HEK293 (cell line): ENCODE data around the gene PACS2.
"Not testable (repeated sequence)": the region's sequence is repeated elsewhere in the genome, so short reads cannot be mapped to it uniquely, and the experiment has no call there.

ENCODE experiments used
- CTCF ChIA-PET: fragments of 350-600 bp; formaldehyde crosslinking; extraction: SDS; loops from one replicate; lab custom pipeline; 2021; ENCODE audit warnings: antibody characterized with exemption; lab: Yijun Ruan, JAX
- POLR2A ChIA-PET: fragments of 300-600 bp; formaldehyde crosslinking; extraction: SDS; loops from one replicate; lab custom pipeline; 2020; ENCODE audit warnings: antibody characterized with exemption, inconsistent platforms; lab: Yijun Ruan, JAX
- H3K27ac ChIP-seq: fragments of 200-500 bp; sonication (Bioruptor generic); 2 replicates; pipeline ENCODE4 v1.5.1; 2014; ENCODE audit warnings: low read depth, low read length, control low read depth, inconsistent platforms; ENCODE audit errors: extremely low read depth
- H3K36me3 ChIP-seq, 2 experiments: fragments of 200-500 bp in 1 of 2; sonication (Bioruptor generic) in 1 of 2; 1 replicate in 1 of 2; 2 replicates in 1 of 2; pipeline ENCODE4 v1.5.1; 2014 to 2017; ENCODE audit warnings: inconsistent platforms in 2 of 2, low read length in 2 of 2; ENCODE audit not compliant: control insufficient read depth in 2 of 2, insufficient read depth in 1 of 2
- H3K4me1 ChIP-seq: fragments of 200-500 bp; sonication (Bioruptor generic); 2 replicates; pipeline ENCODE4 v1.5.1; 2014; ENCODE audit warnings: mild to moderate bottlenecking, low read length, inconsistent platforms; ENCODE audit not compliant: control insufficient read depth, insufficient read depth
- H3K4me3 ChIP-seq: 2 replicates; pipeline ENCODE4 v1.5.1; 2011; ENCODE audit warnings: low read depth, mild to moderate bottlenecking, control low read depth, low read length, moderate library complexity
- H3K9me3 ChIP-seq: fragments of 200-500 bp; sonication (Bioruptor generic); 2 replicates; pipeline ENCODE4 v1.5.1; 2014; ENCODE audit warnings: low read depth, low read length, inconsistent platforms; ENCODE audit not compliant: control insufficient read depth, insufficient read depth
- GLIS1 ChIP-seq: fragments of 450-650 bp; formaldehyde crosslinking; IDR thresholded peaks from 2 replicates; pipeline ENCODE4 v1.5.1; 2016; ENCODE audit warnings: missing biosample characterization, missing genetic modification characterization
- KLF17 ChIP-seq: fragments of 450-650 bp; formaldehyde crosslinking; IDR thresholded peaks from 2 replicates; pipeline ENCODE4 v1.5.1; 2016; ENCODE audit warnings: missing biosample characterization, missing genetic modification characterization
- SCRT1 ChIP-seq: fragments of 450-650 bp; formaldehyde crosslinking; IDR thresholded peaks from 2 replicates; pipeline ENCODE4 v1.5.1; 2016; ENCODE audit warnings: missing biosample characterization, missing genetic modification characterization, borderline replicate concordance
- ZBTB21 ChIP-seq: fragments of 450-650 bp; formaldehyde crosslinking; IDR thresholded peaks from 2 replicates; pipeline ENCODE4 v1.5.1; 2017; ENCODE audit warnings: missing biosample characterization, missing genetic modification characterization
- ZFP69B ChIP-seq: fragments of 450-650 bp; formaldehyde crosslinking; IDR thresholded peaks from 2 replicates; pipeline ENCODE4 v1.5.1; 2016; ENCODE audit warnings: missing biosample characterization, missing genetic modification characterization
- ZIC2 ChIP-seq: fragments of 450-650 bp; formaldehyde crosslinking; IDR thresholded peaks from 2 replicates; pipeline ENCODE4 v1.5.1; 2016; ENCODE audit warnings: missing biosample characterization, missing genetic modification characterization
- ZNF16 ChIP-seq: fragments of 450-650 bp; formaldehyde crosslinking; IDR thresholded peaks from 2 replicates; pipeline ENCODE4 v1.5.1; 2016; ENCODE audit warnings: low read depth, missing biosample characterization, missing genetic modification characterization
- ZNF239 ChIP-seq: fragments of 450-650 bp; formaldehyde crosslinking; IDR thresholded peaks from 2 replicates; pipeline ENCODE4 v1.5.1; 2016; ENCODE audit warnings: missing biosample characterization, missing genetic modification characterization
- ZNF292 ChIP-seq: fragments of 450-650 bp; formaldehyde crosslinking; IDR thresholded peaks from 2 replicates; pipeline ENCODE4 v1.5.1; 2016; ENCODE audit warnings: low read depth, missing biosample characterization, missing genetic modification characterization, borderline replicate concordance
- ZNF341 ChIP-seq: fragments of 450-650 bp; formaldehyde crosslinking; IDR thresholded peaks from 2 replicates; pipeline ENCODE4; 2016; ENCODE audit warnings: low read depth, missing biosample characterization, missing genetic modification characterization
- ZNF37A ChIP-seq: fragments of 450-650 bp; IDR thresholded peaks from 2 replicates; pipeline ENCODE4 v1.5.1; 2018; ENCODE audit warnings: missing biosample characterization, missing genetic modification characterization
- ZNF518A ChIP-seq: fragments of 450-650 bp; formaldehyde crosslinking; conservative IDR thresholded peaks from 2 replicates; pipeline ENCODE4 v1.5.1; 2016; ENCODE audit warnings: low read depth, missing biosample characterization, missing genetic modification characterization
- ZNF544 ChIP-seq: fragments of 450-650 bp; formaldehyde crosslinking; IDR thresholded peaks from 2 replicates; pipeline ENCODE4 v1.5.0; 2017; ENCODE audit warnings: missing biosample characterization, missing genetic modification characterization
- ZNF600 ChIP-seq: fragments of 450-650 bp; formaldehyde crosslinking; IDR thresholded peaks from 2 replicates; pipeline ENCODE4 v1.5.1; 2016; ENCODE audit warnings: missing biosample characterization, missing genetic modification characterization
- ZNF707 ChIP-seq: fragments of 450-650 bp; formaldehyde crosslinking; IDR thresholded peaks from 2 replicates; pipeline ENCODE4 v1.5.1; 2016; ENCODE audit warnings: missing biosample characterization, missing genetic modification characterization
- ZNF747 ChIP-seq: fragments of 450-650 bp; formaldehyde crosslinking; IDR thresholded peaks from 2 replicates; pipeline ENCODE4 v1.5.1; 2016; ENCODE audit warnings: missing biosample characterization, missing genetic modification characterization
- ZSCAN5A ChIP-seq: fragments of 450-650 bp; formaldehyde crosslinking; IDR thresholded peaks from 2 replicates; pipeline ENCODE4 v1.5.1; 2016; ENCODE audit warnings: missing biosample characterization, missing genetic modification characterization

The PACS2 gene

GRCh38 chr14:105333613-105334364 lies 19.2 kb downstream of the PACS2 start:
- POLR2A ChIA-PET, result interaction anchor here (0.6 to 1.0 kb wide), 2 partner anchors 17 to 33 kb away, joined by 3 to 4 read pairs; partner anchors contain the start of gene BRF1

GRCh38 chr14:105334383-105335230 lies 20.1 kb downstream of the PACS2 start:
- Histone ChIP-seq H3K4me3 (no peak overlapping the region), H3K27ac (no peak overlapping the region), H3K4me1 (no peaks in the 10 kb centered on the region), H3K36me3 (peaks cover 0 to 3% of the 10 kb centered on the region in 2 experiments; a peak in 1 of 3 replicates), H3K9me3 (no peaks in the 10 kb centered on the region)
- POLR2A ChIA-PET, result interaction anchor here (0.6 to 1.0 kb wide), 2 partner anchors 18 to 34 kb away, joined by 3 to 4 read pairs; partner anchors contain the start of gene BRF1
- CTCF ChIA-PET, result interaction anchor here (1.0 kb wide), 1 partner anchor 11 kb away, joined by 6 read pairs; no protein-coding TSS in a partner anchor
- TF ChIP-seq ZFP69B (tag by site-specific recombination) (no peak), ZSCAN5A (tag by site-specific recombination) (no peak), ZNF37A (tag by site-specific recombination) (no peak), ZNF707 (no peak), SCRT1 (tag by site-specific recombination) (no peak), ZNF600 (tag by site-specific recombination) (no peak), ZNF518A (tag by site-specific recombination) (no peak), ZBTB21 (tag by site-specific recombination) (no peak), ZNF16 (tag by site-specific recombination) (no peak), ZNF292 (tag by site-specific recombination) (no peak), ZNF747 (tag by site-specific recombination) (no peak), ZIC2 (no peak), ZNF341 (tag by site-specific recombination) (no peak), ZNF239 (no peak), GLIS1 (tag by site-specific recombination) (no peak)

More at GRCh38 chr14:105333613-105334364, 19.2 kb downstream of the PACS2 start:
- H3K27ac ChIP-seq, result no peak overlapping the region
- H3K4me1 ChIP-seq, result no peaks in the 10 kb centered on the region
- CTCF ChIA-PET, result interaction anchor here (1.1 kb wide), 1 partner anchor 18 kb away, joined by 3 read pairs; no protein-coding TSS in a partner anchor
- H3K36me3 ChIP-seq, result peaks cover 0 to 3% of the 10 kb centered on the region in 2 experiments; a peak in 1 of 3 replicates
- TF ChIP-seq ZNF544 (tag by site-specific recombination) (no peak), KLF17 (tag by site-specific recombination) (no peak)
- no peak overlapping the region for H3K4me3 ChIP-seq
- no peaks in the 10 kb centered on the region for H3K9me3 ChIP-seq

- H3K9me3 ChIP-seq, H3K4me1 ChIP-seq, H3K27ac ChIP-seq, H3K36me3 ChIP-seq, POLR2A ChIA-PET, H3K4me3 ChIP-seq: not testable (repeated sequence)
- CTCF ChIA-PET, result interaction anchor here (1.0 kb wide), 1 partner anchor 10 kb away, joined by 6 read pairs; no protein-coding TSS in a partner anchor
These were observed 20.6 kb downstream of the PACS2 start for GRCh38 chr14:105335231-105335542.
